Measurements from ENCODE around the gene DAZL. TPM values are rescaled to one million over a fixed set of nuclear protein-coding genes. Genes with fewer than 3 reads are reported as not detected.

The DAZL gene
- total and polyA plus RNA-seq, 10 of the 15 experiments (the other 5 are each of a cell fraction or from before 2014, with no cell fraction given) = 0.04 to 0.48 (median 0.13) TPM; not detected in 1

DNA sequence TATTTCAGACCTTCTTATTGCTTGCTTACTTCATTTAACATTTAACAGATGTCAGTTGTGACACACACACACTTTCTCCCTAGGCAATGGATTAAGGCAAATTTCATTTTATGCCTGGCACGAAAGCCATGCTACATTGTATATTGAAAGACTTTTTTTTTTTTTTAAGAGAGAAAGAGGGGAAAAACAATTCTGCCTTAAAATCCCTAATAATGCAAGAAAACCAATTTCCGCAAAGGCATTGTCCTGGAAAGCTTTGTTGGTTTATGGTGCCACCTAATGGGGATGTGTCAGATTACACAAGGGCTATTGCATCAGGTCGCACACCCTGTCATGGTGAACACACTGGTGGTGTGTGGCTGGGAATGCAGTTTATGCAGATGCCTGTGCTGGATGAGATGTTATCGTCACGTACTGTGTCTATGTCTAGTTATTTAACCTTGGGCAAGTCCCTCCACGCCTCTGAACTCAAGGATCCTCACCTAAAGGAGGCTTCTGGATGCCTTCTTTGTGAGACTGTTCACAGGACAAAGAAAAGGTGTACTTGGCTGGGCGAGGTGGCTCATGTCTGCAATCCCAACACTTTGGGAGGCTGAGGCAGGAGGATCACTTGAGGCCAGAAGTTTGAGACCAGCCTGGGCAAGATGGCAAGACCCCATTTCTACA lies 54.4 kb downstream of the DAZL start (continued):
- no peak for TF ChIP-seq STAT3 (IDR thresholded peaks at IDR 0.05; ENCODE audit: low read depth, low read length)
- TF ChIP-seq CBX5 (IDR thresholded peaks at IDR 0.05; ENCODE audit: low read depth) = peak; percentile 67; the same call in 1 of the 2 replicates
- peak in 1 of 2 experiments; percentile 36; a peak in 1 of 4 replicates for TF ChIP-seq ETV6 (conservative IDR thresholded peaks at IDR 0.05 in 1 of 2, IDR thresholded peaks at IDR 0.05 in 1 of 2; ENCODE audit: borderline replicate concordance in 1 of 2, low read depth in 1 of 2)
- TF ChIP-seq RELA (IDR thresholded peaks at IDR 0.05; ENCODE audit: borderline replicate concordance, partially characterized antibody) = peak; percentile 66
- peak; percentile 72 for TF ChIP-seq ZNF384 (IDR thresholded peaks at IDR 0.05; ENCODE audit: borderline replicate concordance, low read depth, low read length)
- TF ChIP-seq IKZF2 (IDR thresholded peaks at IDR 0.05) = no peak
- no peak for TF ChIP-seq BCL3 (IDR thresholded peaks at IDR 0.05; ENCODE audit: borderline replicate concordance, insufficient read depth, low read depth, low read length, poor library complexity, severe bottlenecking)
- peak; percentile 24; the same call in 1 of the 2 replicates for TF ChIP-seq ATF7 (IDR thresholded peaks at IDR 0.05; ENCODE audit: low read depth)
- TF ChIP-seq MTA2 (IDR thresholded peaks at IDR 0.05; ENCODE audit: low read depth) = no peak
- TF ChIP-seq, protein P1, sequence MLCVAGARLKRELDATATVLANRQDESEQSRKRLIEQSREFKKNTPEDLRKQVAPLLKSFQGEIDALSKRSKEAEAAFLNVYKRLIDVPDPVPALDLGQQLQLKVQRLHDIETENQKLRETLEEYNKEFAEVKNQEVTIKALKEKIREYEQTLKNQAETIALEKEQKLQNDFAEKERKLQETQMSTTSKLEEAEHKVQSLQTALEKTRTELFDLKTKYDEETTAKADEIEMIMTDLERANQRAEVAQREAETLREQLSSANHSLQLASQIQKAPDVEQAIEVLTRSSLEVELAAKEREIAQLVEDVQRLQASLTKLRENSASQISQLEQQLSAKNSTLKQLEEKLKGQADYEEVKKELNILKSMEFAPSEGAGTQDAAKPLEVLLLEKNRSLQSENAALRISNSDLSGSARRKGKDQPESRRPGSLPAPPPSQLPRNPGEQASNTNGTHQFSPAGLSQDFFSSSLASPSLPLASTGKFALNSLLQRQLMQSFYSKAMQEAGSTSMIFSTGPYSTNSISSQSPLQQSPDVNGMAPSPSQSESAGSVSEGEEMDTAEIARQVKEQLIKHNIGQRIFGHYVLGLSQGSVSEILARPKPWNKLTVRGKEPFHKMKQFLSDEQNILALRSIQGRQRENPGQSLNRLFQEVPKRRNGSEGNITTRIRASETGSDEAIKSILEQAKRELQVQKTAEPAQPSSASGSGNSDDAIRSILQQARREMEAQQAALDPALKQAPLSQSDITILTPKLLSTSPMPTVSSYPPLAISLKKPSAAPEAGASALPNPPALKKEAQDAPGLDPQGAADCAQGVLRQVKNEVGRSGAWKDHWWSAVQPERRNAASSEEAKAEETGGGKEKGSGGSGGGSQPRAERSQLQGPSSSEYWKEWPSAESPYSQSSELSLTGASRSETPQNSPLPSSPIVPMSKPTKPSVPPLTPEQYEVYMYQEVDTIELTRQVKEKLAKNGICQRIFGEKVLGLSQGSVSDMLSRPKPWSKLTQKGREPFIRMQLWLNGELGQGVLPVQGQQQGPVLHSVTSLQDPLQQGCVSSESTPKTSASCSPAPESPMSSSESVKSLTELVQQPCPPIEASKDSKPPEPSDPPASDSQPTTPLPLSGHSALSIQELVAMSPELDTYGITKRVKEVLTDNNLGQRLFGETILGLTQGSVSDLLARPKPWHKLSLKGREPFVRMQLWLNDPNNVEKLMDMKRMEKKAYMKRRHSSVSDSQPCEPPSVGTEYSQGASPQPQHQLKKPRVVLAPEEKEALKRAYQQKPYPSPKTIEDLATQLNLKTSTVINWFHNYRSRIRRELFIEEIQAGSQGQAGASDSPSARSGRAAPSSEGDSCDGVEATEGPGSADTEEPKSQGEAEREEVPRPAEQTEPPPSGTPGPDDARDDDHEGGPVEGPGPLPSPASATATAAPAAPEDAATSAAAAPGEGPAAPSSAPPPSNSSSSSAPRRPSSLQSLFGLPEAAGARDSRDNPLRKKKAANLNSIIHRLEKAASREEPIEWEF (IDR thresholded peaks at IDR 0.05; ENCODE audit: insufficient replicate concordance, low read depth, low read length) = no peak
- TF ChIP-seq EED (IDR thresholded peaks at IDR 0.05; ENCODE audit: low read depth) = 0 out of 2 replicates have a peak, but pooled peaks have one; percentile 32
- TF ChIP-seq ASH2L (IDR thresholded peaks at IDR 0.05; ENCODE audit: borderline replicate concordance, low read depth) = no peak
- TF ChIP-seq SMARCA5 (IDR thresholded peaks at IDR 0.05) = no peak
- TF ChIP-seq CEBPB (IDR thresholded peaks at IDR 0.05; ENCODE audit: borderline replicate concordance in 1 of 2, low read depth in 2 of 2, low read length in 2 of 2) = peak; percentile 22 to 77; a peak in 2 of 4 replicates
- no peak; the same call in 1 of the 2 replicates for TF ChIP-seq ZNF207 (IDR thresholded peaks at IDR 0.05; ENCODE audit: borderline replicate concordance)
- TF ChIP-seq DPF2 (IDR thresholded peaks at IDR 0.05) = no peak
- no peak for TF ChIP-seq NR2F1 (conservative IDR thresholded peaks at IDR 0.05)
- peak; percentile 47; the same call in 1 of the 2 replicates for TF ChIP-seq ATF2 (IDR thresholded peaks at IDR 0.05; ENCODE audit: low read length)
- TF ChIP-seq POU2F2 (IDR thresholded peaks at IDR 0.05; ENCODE audit: borderline replicate concordance, low read depth, low read length) = peak; percentile 89; the same call in 2 of the 3 replicates
- TF ChIP-seq POLR2A (IDR thresholded peaks at IDR 0.05; ENCODE audit: low read depth, low read length) = peak; percentile 25; the same call in 1 of the 2 replicates
